ENCODE results near the gene PCDH9. TPM values are rescaled to one million over a fixed set of nuclear protein-coding genes. Genes with fewer than 3 reads are reported as not detected.

PCDH9 gene
- polyA plus RNA-seq, 3 donors, result 0.03 TPM; not detected in 1

GRCh38 chr13:66864627-66865026, 365.5 kb downstream of the PCDH9 start:
- no peak for TF ChIP-seq CTCF (IDR thresholded peaks at IDR 0.05)
- no peaks in the 10 kb centered on the region for H3K9me3 ChIP-seq (replicated peaks in 1 of 2; ENCODE audit: control insufficient read depth in 1 of 2, insufficient read depth in 1 of 2, low read length in 2 of 2)
- no peaks in the 10 kb centered on the region for H3K79me2 ChIP-seq (ENCODE audit: insufficient read depth, low read length)
- Mint-ChIP-seq H3K4me3 (no peak overlapping the region), H3K4me1 (no peaks in the 10 kb centered on the region), H3K27me3 (ENCODE audit: low read depth in 3 of 3) (no peaks in the 10 kb centered on the region), H3K36me3 (no peaks in the 10 kb centered on the region), H3K27ac (no peak overlapping the region), H3K9me3 (peaks cover 0 to 6% (median 4%) of the 10 kb centered on the region in 7 donors)
- H3K4me3 ChIP-seq (replicated peaks in 1 of 3; ENCODE audit: low read depth in 2 of 3, low read length in 3 of 3), result no peak overlapping the region
- H3K4me2 ChIP-seq (replicated peaks; ENCODE audit: extremely low read depth, low read length, poor library complexity, severe bottlenecking), result no peak overlapping the region
- no peaks in the 10 kb centered on the region for H3K4me1 ChIP-seq (ENCODE audit: control insufficient read depth in 1 of 2, insufficient read depth in 2 of 2, low read length in 2 of 2)
- H4K20me1 ChIP-seq (ENCODE audit: insufficient read depth, low read length), result no peaks in the 10 kb centered on the region
- no peak overlapping the region for H3K9ac ChIP-seq (ENCODE audit: insufficient read depth, low read length, poor library complexity, severe bottlenecking)
- no peaks in the 10 kb centered on the region for H3K36me3 ChIP-seq (replicated peaks in 1 of 2; ENCODE audit: control insufficient read depth in 1 of 2, insufficient read depth in 2 of 2, low read length in 2 of 2)
- no peak overlapping the region for H2AFZ ChIP-seq (ENCODE audit: insufficient read depth, low read depth, low read length, poor library complexity, severe bottlenecking)
- intact Hi-C loops (cut with micrococcal nuclease), result no loop called here
- DNase-seq, result no peak
- no peak overlapping the region for H3K27ac ChIP-seq (ENCODE audit: low read depth in 1 of 2, low read length in 2 of 2)
- no peaks in the 10 kb centered on the region for H3K27me3 ChIP-seq (ENCODE audit: control insufficient read depth in 2 of 2, insufficient read depth in 2 of 2, low read length in 2 of 2)
- no CpG with 5 or more reads among the region's 3 CpGs for WGBS (ENCODE audit: insufficient coverage)

GRCh38 chr13:66860878-66861417, 369.2 kb downstream of the PCDH9 start:
- Mint-ChIP-seq H3K4me3 (no peak overlapping the region), H3K36me3 (no peaks in the 10 kb centered on the region), H3K27ac (no peak overlapping the region), H3K4me1 (peaks cover 4% of the 10 kb centered on the region), H3K27me3 (ENCODE audit: low read depth in 3 of 3) (no peaks in the 10 kb centered on the region), H3K9me3 (peaks cover 0 to 6% (median 2%) of the 10 kb centered on the region in 7 donors)
- no peaks in the 10 kb centered on the region for H3K9me3 ChIP-seq (replicated peaks in 1 of 2; ENCODE audit: control insufficient read depth in 1 of 2, insufficient read depth in 1 of 2, low read length in 2 of 2)
- H3K27ac ChIP-seq (ENCODE audit: low read depth in 1 of 2, low read length in 2 of 2), result no peak overlapping the region
- H3K36me3 ChIP-seq (replicated peaks in 1 of 2; ENCODE audit: control insufficient read depth in 1 of 2, insufficient read depth in 2 of 2, low read length in 2 of 2), result no peaks in the 10 kb centered on the region
- H3K4me3 ChIP-seq (replicated peaks in 1 of 3; ENCODE audit: low read depth in 2 of 3, low read length in 3 of 3), result no peak overlapping the region
- no peak overlapping the region for H3K9ac ChIP-seq (ENCODE audit: insufficient read depth, low read length, poor library complexity, severe bottlenecking)
- no peak for DNase-seq
- no peaks in the 10 kb centered on the region for H3K79me2 ChIP-seq (ENCODE audit: insufficient read depth, low read length)
- H3K4me2 ChIP-seq (replicated peaks; ENCODE audit: extremely low read depth, low read length, poor library complexity, severe bottlenecking), result no peak overlapping the region
- no peak for TF ChIP-seq CTCF (IDR thresholded peaks at IDR 0.05)
- no CpG with 5 or more reads among the region's 2 CpGs for WGBS (ENCODE audit: insufficient coverage)
- H3K27me3 ChIP-seq (ENCODE audit: control insufficient read depth in 2 of 2, insufficient read depth in 2 of 2, low read length in 2 of 2), result no peaks in the 10 kb centered on the region
- no peaks in the 10 kb centered on the region for H4K20me1 ChIP-seq (ENCODE audit: insufficient read depth, low read length)
- intact Hi-C loops (cut with micrococcal nuclease), result no loop called here
- H2AFZ ChIP-seq (ENCODE audit: insufficient read depth, low read depth, low read length, poor library complexity, severe bottlenecking), result no peak overlapping the region
- H3K4me1 ChIP-seq (ENCODE audit: control insufficient read depth in 1 of 2, insufficient read depth in 2 of 2, low read length in 2 of 2), result no peaks in the 10 kb centered on the region
